NB4 (cell line): ENCODE measurements around the gene TMEM164.

ENCODE experiments used
- CTCF ChIP-seq: IDR thresholded peaks from one replicate; pipeline ENCODE4 v1.5.1; 2012; ENCODE audit warnings: low read depth, low read length
- POLR2A ChIP-seq: IDR thresholded peaks from 2 replicates; pipeline ENCODE4 v1.6.1; 2011; ENCODE audit warnings: mild to moderate bottlenecking; ENCODE audit not compliant: insufficient read length; ENCODE audit errors: extremely low read depth

- no peak for TF ChIP-seq POLR2A
- no peak for TF ChIP-seq CTCF
These were observed 211.8 kb downstream of the TMEM164 start for GRCh38 chrX:110214684-110215083.
